ENCODE measurements around the gene GSK3A. TPM values are rescaled to one million over a fixed set of nuclear protein-coding genes. Genes with fewer than 3 reads are reported as not detected.

GSK3A gene
- total and polyA plus RNA-seq, 10 donors = 20.8 to 39.3 (median 28.7) TPM

DNA sequence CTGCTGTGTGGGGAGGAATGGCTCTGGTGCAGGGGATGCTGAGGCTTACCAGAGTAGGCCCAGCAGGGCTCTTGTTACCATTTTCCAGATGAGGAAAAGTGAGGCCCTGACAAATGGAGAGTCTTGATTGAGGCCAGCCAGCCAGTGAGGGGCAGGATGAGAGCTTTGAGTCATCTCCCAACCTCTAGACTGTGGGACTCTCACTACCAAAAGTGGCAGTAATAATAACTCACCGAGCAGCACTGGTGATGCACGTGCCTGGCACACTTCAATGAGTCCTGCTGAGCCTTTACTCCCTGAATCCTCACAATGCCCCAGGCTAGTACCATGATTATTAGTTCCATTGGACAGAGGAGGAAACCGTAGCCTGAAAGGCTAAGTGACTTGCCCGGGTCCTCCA is 34.4 kb upstream of the GSK3A start:
- Histone ChIP-seq H3K27ac (peak overlapping the region in 5 of 8 donors; percentile 95 to 99 (median 97)), H3K36me3 (peaks cover 0 to 62% (median 32%) of the 10 kb centered on the region in 6 donors)

GRCh38 chr19:42276284-42276683 is 33.9 kb upstream of the GSK3A start:
- intact Hi-C loops (cut with DNase I; ENCODE audit: low total_unique reads) = no loop called here
- WGBS, 5 donors = 32 to 55% (median 41%) methylated on average over 3 of the region's 3 CpGs
- no peak for TF ChIP-seq POLR2A (IDR thresholded peaks at IDR 0.05)
- no peak for TF ChIP-seq POLR2AphosphoS5 (IDR thresholded peaks at IDR 0.05)
- TF ChIP-seq CTCF (IDR thresholded peaks at IDR 0.05 in 8 of 11, conservative IDR thresholded peaks at IDR 0.05 in 3 of 11) = no peak
- H3K4me1 ChIP-seq = peaks cover 54 to 100% (median 85%) of the 10 kb centered on the region in 6 donors
- peaks cover 0 to 66% (median 33%) of the 10 kb centered on the region in 6 donors for H3K36me3 ChIP-seq
- H3K27me3 ChIP-seq (replicated peaks in 1 of 7) = no peaks in the 10 kb centered on the region
- peak overlapping the region in 5 of 8 donors; percentile 9 to 99 (median 97) for H3K27ac ChIP-seq
- no peaks in the 10 kb centered on the region for H3K9me3 ChIP-seq
- no peak overlapping the region for H3K4me3 ChIP-seq
- no peak for DNase-seq

More for the DNA sequence above, 34.4 kb upstream of the GSK3A start:
- TF ChIP-seq POLR2A (IDR thresholded peaks at IDR 0.05) (no peak), CTCF (IDR thresholded peaks at IDR 0.05 in 8 of 11, conservative IDR thresholded peaks at IDR 0.05 in 3 of 11) (no peak), POLR2AphosphoS5 (IDR thresholded peaks at IDR 0.05) (no peak)
- Histone ChIP-seq H3K9me3 (no peaks in the 10 kb centered on the region), H3K4me3 (no peak overlapping the region), H3K4me1 (peaks cover 54 to 100% (median 85%) of the 10 kb centered on the region in 6 donors), H3K27me3 (replicated peaks in 1 of 7) (no peaks in the 10 kb centered on the region)
- 59 to 90% (median 85%) methylated on average over 4 of the region's 4 CpGs for WGBS, 5 donors
- intact Hi-C loops (cut with DNase I; ENCODE audit: low total_unique reads) = no loop called here
- DNase-seq = no peak

- Histone ChIP-seq H3K36me3 (peaks cover 0 to 66% (median 33%) of the 10 kb centered on the region in 6 donors), H3K9me3 (no peaks in the 10 kb centered on the region), H3K27ac (peak overlapping the region in 4 of 8 donors; percentile 6 to 97 (median 56)), H3K27me3 (replicated peaks in 1 of 7) (no peaks in the 10 kb centered on the region), H3K4me3 (no peak overlapping the region), H3K4me1 (peaks cover 59 to 100% (median 85%) of the 10 kb centered on the region in 6 donors)
- intact Hi-C loops (cut with DNase I; ENCODE audit: low total_unique reads) = no loop called here
- 88 to 94% (median 89%) methylated on average over 3 of the region's 3 CpGs for WGBS, 5 donors
- TF ChIP-seq POLR2AphosphoS5 (IDR thresholded peaks at IDR 0.05) (no peak), CTCF (IDR thresholded peaks at IDR 0.05 in 8 of 11, conservative IDR thresholded peaks at IDR 0.05 in 3 of 11) (no peak), POLR2A (IDR thresholded peaks at IDR 0.05) (no peak)
- no peak for DNase-seq
These were observed 33.1 kb upstream of the GSK3A start for GRCh38 chr19:42275517-42275916.

GRCh38 chr19:42275103-42275502 is 32.7 kb upstream of the GSK3A start:
- peaks cover 63 to 100% (median 87%) of the 10 kb centered on the region in 6 donors for H3K4me1 ChIP-seq
- intact Hi-C loops (cut with DNase I; ENCODE audit: low total_unique reads) = no loop called here
- TF ChIP-seq POLR2AphosphoS5 (IDR thresholded peaks at IDR 0.05) (peak; percentile 14 to 26 (median 15)), CTCF (IDR thresholded peaks at IDR 0.05 in 8 of 11, conservative IDR thresholded peaks at IDR 0.05 in 3 of 11) (no peak)
- peaks cover 0 to 66% (median 33%) of the 10 kb centered on the region in 6 donors for H3K36me3 ChIP-seq
- H3K4me3 ChIP-seq = no peak overlapping the region
- DNase-seq = no peak
- H3K9me3 ChIP-seq = no peaks in the 10 kb centered on the region
- no peaks in the 10 kb centered on the region for H3K27me3 ChIP-seq (replicated peaks in 1 of 7)
- H3K27ac ChIP-seq = peak overlapping the region in 4 of 8 donors; percentile 16 to 97 (median 32)
- WGBS, 5 donors = 76 to 88% (median 82%) methylated on average over 7 of the region's 7 CpGs
